SK-N-MC (cell line): Measurements from ENCODE around the gene TMEM87B.

Experiments
- EZH2 ChIP-seq: fragments of 200-600 bp; sonication (generic); IDR thresholded peaks from one replicate; pipeline ENCODE4 v1.6.1; 2017; ENCODE audit warnings: antibody characterized with exemption
- FOXP2 ChIP-seq: optimal IDR thresholded peaks from 2 replicates; pipeline ENCODE3; 2011; ENCODE audit warnings: mild to moderate bottlenecking, moderate library complexity; ENCODE audit not compliant: insufficient read depth; ENCODE audit errors: extremely low read length, control extremely low read depth
- POLR2AphosphoS5 ChIP-seq: IDR thresholded peaks from 2 replicates; pipeline ENCODE4 v1.6.1; 2012; ENCODE audit warnings: mild to moderate bottlenecking, low read depth, low read length, borderline replicate concordance

GRCh38 chr2:112006076-112006410, 49.0 kb upstream of the TMEM87B start:
- TF ChIP-seq EZH2: no peak
- TF ChIP-seq POLR2AphosphoS5: no peak
- TF ChIP-seq FOXP2: no peak
